ENCODE results near the gene ERI2. TPM values are rescaled to one million over a fixed set of nuclear protein-coding genes. Genes with fewer than 3 reads are reported as not detected.

The ERI2 gene
- total and polyA plus RNA-seq, 2 of the 13 experiments (the other 11 are each of a cell fraction or from before 2014, with no cell fraction given), result 17.4 to 41.3 TPM

- TF ChIP-seq CTCF (CRISPR knock-in tag; IDR thresholded peaks at IDR 0.05) (no peak), HHEX (CRISPR knock-in tag; IDR thresholded peaks at IDR 0.05) (peak; percentile 67), BORCS8-MEF2B (CRISPR knock-in tag; IDR thresholded peaks at IDR 0.05) (no peak), USF2 (IDR thresholded peaks at IDR 0.05; ENCODE audit: low read depth, low read length) (0 out of 2 replicates have a peak, but pooled peaks have one; percentile 16), USF2 (CRISPR knock-in tag; IDR thresholded peaks at IDR 0.05; ENCODE audit: borderline replicate concordance) (peak; percentile 65; the same call in 1 of the 2 replicates), ZNF564 (CRISPR knock-in tag; IDR thresholded peaks at IDR 0.05) (no peak), ZNF572 (CRISPR knock-in tag; IDR thresholded peaks at IDR 0.05) (no peak), ZNF780A (CRISPR knock-in tag; IDR thresholded peaks at IDR 0.05) (no peak), TCF7 (IDR thresholded peaks at IDR 0.05; ENCODE audit: low read depth) (peak; percentile 79), ZNF562 (CRISPR knock-in tag; IDR thresholded peaks at IDR 0.05; ENCODE audit: borderline replicate concordance) (no peak), ZFP91 (CRISPR knock-in tag; IDR thresholded peaks at IDR 0.05; ENCODE audit: borderline replicate concordance) (no peak), ZNF281 (CRISPR knock-in tag; IDR thresholded peaks at IDR 0.05; ENCODE audit: borderline replicate concordance) (no peak), KAT8 (CRISPR knock-in tag; IDR thresholded peaks at IDR 0.05) (no peak), FIP1L1 (IDR thresholded peaks at IDR 0.05; ENCODE audit: borderline replicate concordance, insufficient read depth, low read depth, low read length) (no peak), TRIM24 (CRISPR knock-in tag; IDR thresholded peaks at IDR 0.05) (no peak), ATF5 (CRISPR knock-in tag; IDR thresholded peaks at IDR 0.05; ENCODE audit: low read depth) (no peak), HNF4G (IDR thresholded peaks at IDR 0.05; ENCODE audit: borderline replicate concordance, low read depth, low read length) (no peak), HNF4G (CRISPR knock-in tag; IDR thresholded peaks at IDR 0.05; ENCODE audit: borderline replicate concordance, low read depth) (no peak), ZFP82 (CRISPR knock-in tag; IDR thresholded peaks at IDR 0.05; ENCODE audit: borderline replicate concordance) (no peak)
These were observed 48.7 kb upstream of the ERI2 start (continued) for GRCh38 chr16:20854963-20855362.

All from HepG2 (cell line).